H1 (cell line): Measurements from ENCODE around the gene THAP11. TPM values are rescaled to one million over a fixed set of nuclear protein-coding genes. Genes with fewer than 3 reads are reported as not detected.

Source experiments
- CTCF ChIA-PET: fragments of 300-600 bp; sonication (Branson Sonifier 250); formaldehyde crosslinking; loops from one replicate; lab custom pipeline; 2021; ENCODE audit not compliant: partially characterized antibody; lab: Charles Lee
- POLR2A ChIA-PET: fragments of 300-600 bp; sonication (Branson Sonifier 250); formaldehyde crosslinking; loops from one replicate; lab custom pipeline; 2021; ENCODE audit warnings: inconsistent platforms; ENCODE audit not compliant: partially characterized antibody; lab: Charles Lee
- DNase-seq, 2 experiments: peaks; one replicate each; pipeline versions ENCODE4 v3.0.0 to v3.0.0-alpha.2; 2010 to 2022; ENCODE audit warnings: low spot score in 2 of 2, low read depth in 1 of 2, mixed read lengths in 1 of 2
- FAIRE-seq: peaks from 2 replicates; lab custom pipeline; 2011; peaks lifted over from hg19 to GRCh38; lab: Jason Lieb, UNC
- H2AFZ ChIP-seq: 2 replicates; pipeline ENCODE4 v1.8.1; 2012; ENCODE audit warnings: low read length, inconsistent platforms
- H2AK5ac ChIP-seq: 2 replicates; pipeline ENCODE4 v1.6.1; 2013; ENCODE audit warnings: low read depth, low read length
- H2BK120ac ChIP-seq: replicated peaks from 2 replicates; pipeline ENCODE3; 2013; ENCODE audit warnings: low read depth, low read length, inconsistent platforms
- H2BK12ac ChIP-seq: 2 replicates; pipeline ENCODE4 v1.6.1; 2013; ENCODE audit warnings: low read depth, low read length
- H2BK15ac ChIP-seq: 2 replicates; pipeline ENCODE4 v1.6.1; 2013; ENCODE audit warnings: low read length
- H2BK20ac ChIP-seq: 2 replicates; pipeline ENCODE4 v1.6.1; 2013; ENCODE audit warnings: low read length
- H2BK5ac ChIP-seq: 2 replicates; pipeline ENCODE4 v1.6.1; 2013; ENCODE audit warnings: low read depth, low read length
- H3K14ac ChIP-seq: 2 replicates; pipeline ENCODE4 v1.6.1; 2013; ENCODE audit warnings: inconsistent platforms; ENCODE audit not compliant: insufficient read length
- H3K18ac ChIP-seq: 2 replicates; pipeline ENCODE4 v1.6.1; 2013; ENCODE audit warnings: low read length; ENCODE audit errors: extremely low read depth
- H3K23ac ChIP-seq: 2 replicates; pipeline ENCODE4 v1.6.1; 2013; ENCODE audit warnings: inconsistent platforms; ENCODE audit not compliant: insufficient read length
- H3K23me2 ChIP-seq: 2 replicates; pipeline ENCODE4 v1.6.1; 2013; ENCODE audit warnings: low read depth, low read length
- H3K27ac ChIP-seq: 2 replicates; pipeline ENCODE4 v1.6.1; 2011; ENCODE audit warnings: low read depth, low read length, inconsistent platforms
- H3K27me3 ChIP-seq, 4 experiments: replicated peaks in 1 of 4; 1 replicate in 1 of 4; 2 replicates in 3 of 4; pipeline versions ENCODE4 v1.6.1 to v1.8.1; 2011 to 2013; ENCODE audit warnings: low read length in 3 of 4, mild to moderate bottlenecking in 3 of 4, inconsistent platforms in 2 of 4, mixed read lengths in 2 of 4, moderate library complexity in 1 of 4; ENCODE audit not compliant: control insufficient read depth in 3 of 4, insufficient read depth in 3 of 4; ENCODE audit errors: extremely low read depth in 1 of 4
- H3K36me3 ChIP-seq, 4 experiments: 2 replicates each; pipeline versions ENCODE4 v1.6.1 to v1.8.1; 2011 to 2013; ENCODE audit warnings: mild to moderate bottlenecking in 4 of 4, low read length in 3 of 4, moderate library complexity in 2 of 4, control low read depth in 1 of 4, inconsistent platforms in 1 of 4; ENCODE audit not compliant: insufficient read depth in 4 of 4, control insufficient read depth in 2 of 4
- H3K4ac ChIP-seq: replicated peaks from 2 replicates; pipeline ENCODE3; 2013; ENCODE audit warnings: low read length, low read depth, mixed read lengths, inconsistent platforms; ENCODE audit not compliant: insufficient read length
- H3K4me1 ChIP-seq, 4 experiments: replicated peaks in 1 of 4; 1 replicate in 1 of 4; 2 replicates in 3 of 4; pipeline versions ENCODE4 v1.6.1 to v1.8.1; 2011 to 2013; ENCODE audit warnings: low read length in 3 of 4, inconsistent platforms in 2 of 4, mixed read lengths in 1 of 4; ENCODE audit not compliant: insufficient read depth in 4 of 4, control insufficient read depth in 3 of 4
- H3K4me2 ChIP-seq, 2 experiments: 2 replicates each; pipeline versions ENCODE4 v1.6.1 to v1.8.1; 2011 to 2013; ENCODE audit warnings: low read depth in 2 of 2, low read length in 2 of 2, control low read depth in 1 of 2, inconsistent platforms in 1 of 2, mild to moderate bottlenecking in 1 of 2; ENCODE audit not compliant: insufficient read depth in 1 of 2
- H3K4me3 ChIP-seq, 4 experiments: fragments of 200-600, 300-600 bp in 1 of 4; sonication (generic), shearing (Covaris generic), sonication (Bioruptor Twin) in 1 of 4; 2 replicates each; pipeline versions ENCODE4 v1.5.1 to v1.8.1; 2011 to 2016; ENCODE audit warnings: low read length in 4 of 4, low read depth in 3 of 4, control low read depth in 2 of 4, inconsistent platforms in 2 of 4, mild to moderate bottlenecking in 2 of 4, mixed read lengths in 1 of 4, moderate library complexity in 1 of 4; ENCODE audit not compliant: insufficient read depth in 2 of 4; ENCODE audit errors: extremely low read depth in 1 of 4
- H3K56ac ChIP-seq: replicated peaks from 2 replicates; pipeline ENCODE3; 2013; ENCODE audit warnings: low read depth, mild to moderate bottlenecking, mixed read lengths, low read length, inconsistent platforms; ENCODE audit not compliant: insufficient read length
- H3K79me1 ChIP-seq: 2 replicates; pipeline ENCODE4 v1.6.1; 2013; ENCODE audit warnings: low read depth, low read length, control low read depth
- H3K79me2 ChIP-seq, 2 experiments: 2 replicates each; pipeline versions ENCODE4 v1.6.1 to v1.8.1; 2012 to 2013; ENCODE audit warnings: low read length in 2 of 2, mild to moderate bottlenecking in 2 of 2, inconsistent platforms in 1 of 2; ENCODE audit not compliant: insufficient read depth in 2 of 2, control insufficient read depth in 1 of 2
- H3K9ac ChIP-seq, 4 experiments: replicated peaks in 1 of 4; 1 replicate in 1 of 4; 2 replicates in 3 of 4; pipeline versions ENCODE4 v1.6.1 to v1.8.1; 2011 to 2013; ENCODE audit warnings: low read depth in 3 of 4, low read length in 3 of 4, control low read depth in 2 of 4, mild to moderate bottlenecking in 2 of 4, moderate library complexity in 2 of 4, inconsistent platforms in 1 of 4; ENCODE audit errors: extremely low read depth in 1 of 4
- H3K9me3 ChIP-seq, 2 experiments: 2 replicates each; pipeline versions ENCODE4 v1.6.1 to v1.8.1; 2012 to 2013; ENCODE audit warnings: mild to moderate bottlenecking in 2 of 2, moderate library complexity in 2 of 2, control low read depth in 1 of 2, inconsistent platforms in 1 of 2, low read depth in 1 of 2, low read length in 1 of 2, mixed read lengths in 1 of 2; ENCODE audit not compliant: insufficient read depth in 2 of 2
- H4K20me1 ChIP-seq, 2 experiments: replicated peaks in 1 of 2; 2 replicates each; pipeline versions ENCODE3 to v1.8.1; 2011 to 2013; ENCODE audit warnings: inconsistent platforms in 2 of 2, low read length in 2 of 2, mild to moderate bottlenecking in 1 of 2; ENCODE audit not compliant: insufficient read depth in 2 of 2, control insufficient read depth in 1 of 2
- H4K5ac ChIP-seq: 2 replicates; pipeline ENCODE4 v1.6.1; 2013; ENCODE audit warnings: low read length, low read depth, mixed read lengths, inconsistent platforms; ENCODE audit not compliant: insufficient read length
- H4K8ac ChIP-seq: 2 replicates; pipeline ENCODE4 v1.8.0; 2013; ENCODE audit warnings: mild to moderate bottlenecking, moderate library complexity, low read length, inconsistent platforms; ENCODE audit not compliant: insufficient read depth; ENCODE audit errors: extremely low read depth
- H4K91ac ChIP-seq: replicated peaks from 2 replicates; pipeline ENCODE3; 2013; ENCODE audit warnings: low read length, mixed read lengths, inconsistent platforms; ENCODE audit not compliant: insufficient read length
- CEBPB ChIP-seq: IDR thresholded peaks from 2 replicates; pipeline ENCODE4 v1.6.1; 2012; ENCODE audit warnings: low read depth, low read length
- EP300 ChIP-seq, 2 experiments: IDR thresholded peaks; 1 replicate in 1 of 2; 2 replicates in 1 of 2; pipeline ENCODE4 v1.6.1; 2011 to 2012; ENCODE audit warnings: low read depth in 2 of 2, low read length in 2 of 2, mild to moderate bottlenecking in 2 of 2, borderline replicate concordance in 1 of 2, inconsistent platforms in 1 of 2, moderate library complexity in 1 of 2
- KDM1A ChIP-seq: fragments of 200-600, 300-600 bp; sonication (generic); IDR thresholded peaks from 2 replicates; pipeline ENCODE4 v1.7.1; 2016; ENCODE audit warnings: mild to moderate bottlenecking, low read length, borderline replicate concordance
- NANOG ChIP-seq: IDR thresholded peaks from 2 replicates; pipeline ENCODE4 v1.6.1; 2011; ENCODE audit warnings: low read length, low read depth, mild to moderate bottlenecking, inconsistent platforms; ENCODE audit not compliant: insufficient read depth, poor library complexity, severe bottlenecking
- RAD21 ChIP-seq, 2 experiments: IDR thresholded peaks in 1 of 2; conservative IDR thresholded peaks in 1 of 2; 2 replicates each; pipeline ENCODE4 v1.6.1; 2011; ENCODE audit warnings: low read depth in 2 of 2, low read length in 2 of 2, improper control_type of control experiment in 1 of 2, inconsistent platforms in 1 of 2, mild to moderate bottlenecking in 1 of 2, moderate library complexity in 1 of 2
- RBBP5 ChIP-seq: IDR thresholded peaks from 2 replicates; pipeline ENCODE4 v1.7.1; 2012; ENCODE audit warnings: low read depth, mild to moderate bottlenecking, inconsistent platforms, low read length, moderate library complexity, borderline replicate concordance
- SAP30 ChIP-seq: fragments of 300-600 bp; sonication (generic); IDR thresholded peaks from 2 replicates; pipeline ENCODE4 v1.7.1; 2012; ENCODE audit warnings: low read length, moderate library complexity, mild to moderate bottlenecking, inconsistent platforms; ENCODE audit not compliant: insufficient read depth, insufficient replicate concordance
- SIN3A ChIP-seq, 2 experiments: IDR thresholded peaks in 1 of 2; conservative IDR thresholded peaks in 1 of 2; 2 replicates each; pipeline ENCODE4 v1.6.1; 2011 to 2012; ENCODE audit warnings: low read length in 2 of 2, improper control_type of control experiment in 1 of 2, low read depth in 1 of 2, mild to moderate bottlenecking in 1 of 2
- SP2 ChIP-seq: IDR thresholded peaks from 2 replicates; pipeline ENCODE4 v1.6.1; 2012; ENCODE audit warnings: mild to moderate bottlenecking, low read length, inconsistent platforms
- WGBS, 2 experiments: shearing (Covaris generic) in 1 of 2; methylation state at CpG; one replicate each; pipeline versions ENCODE4 v1.1.6 to v1.1.7; 2013 to 2015; ENCODE audit warnings: low lambda C conversion rate in 2 of 2, mixed read lengths in 2 of 2, inconsistent platforms in 1 of 2, low coverage in 1 of 2, missing lambda C conversion rate in 1 of 2; ENCODE audit not compliant: insufficient replicate concordance in 2 of 2, insufficient coverage in 1 of 2, insufficient read length in 1 of 2; ENCODE audit errors: extremely low coverage in 1 of 2, missing lambda C conversion rate in 1 of 2; 5-methylcytosine and 5-hydroxymethylcytosine counted together
- polyA plus RNA-seq, 7 experiments: library from polyadenylated mRNA; depleted of rRNA in 3 of 7; stranded (reverse) in 5 of 7; unstranded in 2 of 7; fragments of >200 nt in 5 of 7; fragments of 200-250 nt in 2 of 7; gene quantifications; 1 replicate in 5 of 7; 2 replicates in 1 of 7; 4 replicates in 1 of 7; pipeline versions ENCODE4 v1.2.1 to v1.2.3, GENCODE V29; 2011 to 2013; ENCODE audit warnings: missing spikeins in 2 of 7, mixed read lengths in 2 of 7
- total RNA-seq: library from RNA; stranded (reverse); fragmentation: NEBNext Ultra II Directional; extraction: Animal tissue kit (Norgen Biotek cat#: 25700); gene quantifications from 2 replicates; pipeline ENCODE4 v1.2.1, GENCODE V29; 2021
- TF ChIP-seq, protein P1 (sequence below): IDR thresholded peaks from 2 replicates; pipeline ENCODE4 v1.6.1; 2011; ENCODE audit warnings: low read length, improper control_type of control experiment

The THAP11 gene
- total and polyA plus RNA-seq, 2 of the 8 experiments (the other 6 are each of a cell fraction or from before 2014, with no cell fraction given), result 50.8 to 54.8 TPM

DNA sequence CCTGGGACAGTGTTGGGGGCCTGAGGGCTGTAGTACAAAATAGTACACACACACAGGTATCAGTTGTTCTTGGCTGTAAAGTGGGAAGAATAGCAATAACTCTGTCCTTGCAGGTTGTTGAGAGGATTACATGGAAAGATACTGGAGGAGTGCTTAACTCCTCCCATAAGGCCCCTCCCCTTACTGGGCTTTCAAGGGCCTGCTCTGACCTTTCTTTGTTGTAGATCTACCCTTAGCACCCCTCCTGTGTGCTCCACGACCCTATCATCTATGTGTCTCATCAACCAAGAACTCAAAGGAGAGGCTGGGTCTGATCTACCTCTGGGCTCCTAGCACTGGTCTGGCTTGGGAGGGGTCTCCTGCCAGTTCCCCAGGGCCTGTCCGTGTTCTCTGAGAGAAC lies 22.5 kb downstream of the THAP11 start:
- Histone ChIP-seq H3K27me3 (no peaks in the 10 kb centered on the region), H3K14ac (no peak overlapping the region), H3K27ac (0 out of 2 replicates have a peak overlapping the region, but pooled peaks have one; percentile 32), H3K4ac (no peak overlapping the region), H4K91ac (no peak overlapping the region), H3K4me1 (peaks cover 0 to 4% (median 0%) of the 10 kb centered on the region in 4 experiments; a peak in 2 of 7 replicates), H3K36me3 (peaks cover 12 to 50% (median 20%) of the 10 kb centered on the region in 4 experiments; a peak in 7 of 8 replicates), H3K18ac (no peak overlapping the region), H3K9me3 (no peaks in the 10 kb centered on the region), H4K8ac (no peak overlapping the region), H3K9ac (no peak overlapping the region), H3K79me1 (peaks cover 35% of the 10 kb centered on the region), H2BK15ac (no peak overlapping the region), H3K23me2 (no peaks in the 10 kb centered on the region), H2BK12ac (no peak overlapping the region), H2BK120ac (no peak overlapping the region), H3K56ac (no peak overlapping the region), H3K4me3 (no peak overlapping the region), H4K5ac (no peak overlapping the region), H3K79me2 (peaks cover 8 to 43% of the 10 kb centered on the region in 2 experiments), H2BK5ac (no peak overlapping the region), H3K4me2 (no peak overlapping the region), H3K23ac (no peak overlapping the region), H2AFZ (no peak overlapping the region), H4K20me1 (peaks cover 21 to 42% of the 10 kb centered on the region in 2 experiments), H2BK20ac (no peak overlapping the region), H2AK5ac (no peak overlapping the region)
- ChIA-PET POLR2A (interaction anchor here (7.0 kb wide), 1 partner anchor 16 kb away, joined by 100 read pairs; the partner anchor contains the start of genes CENPT and NUTF2), CTCF (interaction anchor here (0.9 to 12.2 kb wide), 12 partner anchors 10 to 192 kb away, joined by 3 to 123 read pairs (median 8); partner anchors contain the start of genes CENPT, NRN1L and NUTF2)
- DNase-seq (no peak), FAIRE-seq (no peak)
- 90% methylated on average over 2 of the region's 2 CpGs; no CpG with 5 or more reads in 1 of the 2 experiments for WGBS, 2 experiments
- TF ChIP-seq RBBP5 (no peak), SAP30 (no peak), EP300 (IDR thresholded peaks at IDR 0.05; ENCODE audit: borderline replicate concordance in 1 of 2, low read depth in 2 of 2, low read length in 2 of 2) (no peak), NANOG (no peak), KDM1A (no peak), SIN3A (conservative IDR thresholded peaks at IDR 0.05 in 1 of 2, IDR thresholded peaks at IDR 0.05 in 1 of 2; ENCODE audit: low read depth in 1 of 2, low read length in 2 of 2) (no peak), RAD21 (IDR thresholded peaks at IDR 0.05 in 1 of 2, conservative IDR thresholded peaks at IDR 0.05 in 1 of 2; ENCODE audit: low read depth in 2 of 2, low read length in 2 of 2) (no peak), CEBPB (no peak), SP2 (no peak)
- TF ChIP-seq, protein P1, sequence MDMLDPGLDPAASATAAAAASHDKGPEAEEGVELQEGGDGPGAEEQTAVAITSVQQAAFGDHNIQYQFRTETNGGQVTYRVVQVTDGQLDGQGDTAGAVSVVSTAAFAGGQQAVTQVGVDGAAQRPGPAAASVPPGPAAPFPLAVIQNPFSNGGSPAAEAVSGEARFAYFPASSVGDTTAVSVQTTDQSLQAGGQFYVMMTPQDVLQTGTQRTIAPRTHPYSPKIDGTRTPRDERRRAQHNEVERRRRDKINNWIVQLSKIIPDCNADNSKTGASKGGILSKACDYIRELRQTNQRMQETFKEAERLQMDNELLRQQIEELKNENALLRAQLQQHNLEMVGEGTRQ, result no peak
